GM12878 (cell line): ENCODE data around the gene TBPL2. TPM values are rescaled to one million over a fixed set of nuclear protein-coding genes. Genes with fewer than 3 reads are reported as not detected.

Experiments
- ATAC-seq: fragments of 200-7000 bp; cut with Tn5 transposase; 3 replicates; pipeline ENCODE4 v1.9.1; 2020; ENCODE audit warnings: mild to moderate bottlenecking, moderate library complexity
- Bru-seq: library from RNA; stranded (reverse); fragments of 400-500 nt; gene quantifications from one replicate; lab custom pipeline; 2021; lab: Mats Ljungman, UMichigan
- BruChase-seq, 2 experiments: library from RNA; stranded (reverse); fragments of 400-500 nt; gene quantifications; one replicate each; lab custom pipeline; 2021; lab: Mats Ljungman, UMichigan
- BruUV-seq: library from RNA; stranded (reverse); fragments of 400-500 nt; replicated peaks from 2 replicates; lab custom pipeline; 2021; lab: Mats Ljungman, UMichigan
- CTCF ChIA-PET: fragments of 300-600 bp; sonication (Branson Sonifier 250); formaldehyde crosslinking; extraction: SDS; loops from one replicate; lab custom pipeline; 2021; ENCODE audit warnings: inconsistent platforms; lab: Yijun Ruan, JAX
- POLR2A ChIA-PET: fragments of 350-600 bp; formaldehyde crosslinking; extraction: SDS; loops from one replicate; lab custom pipeline; 2021; ENCODE audit warnings: inconsistent platforms; lab: Charles Lee
- RAD21 ChIA-PET: fragments of 300-600 bp; sonication (Branson Sonifier 250); formaldehyde crosslinking; loops from one replicate; lab custom pipeline; 2023; ENCODE audit warnings: antibody characterized with exemption; ENCODE audit not compliant: unreplicated experiment; lab: Charles Lee
- SMC1A ChIA-PET: fragments of 300-600 bp; sonication (Branson Sonifier 250); formaldehyde crosslinking; loops from one replicate; lab custom pipeline; 2023; ENCODE audit not compliant: unreplicated experiment, uncharacterized antibody; lab: Charles Lee
- DNase-seq: peaks from one replicate; pipeline ENCODE4 v3.0.0-alpha.2; 2011; ENCODE audit warnings: low read depth, low spot score
- FAIRE-seq: peaks from 3 replicates; lab custom pipeline; 2011; peaks lifted over from hg19 to GRCh38; lab: Jason Lieb, UNC
- H2AFZ ChIP-seq: 2 replicates; pipeline ENCODE4 v1.6.0; 2011; ENCODE audit warnings: low read depth, low read length, control low read depth; ENCODE audit not compliant: control insufficient read depth
- H3K27ac ChIP-seq: 2 replicates; pipeline ENCODE4 v1.5.1; 2011; ENCODE audit warnings: control low read depth; ENCODE audit not compliant: control insufficient read depth, insufficient read depth
- H3K27me3 ChIP-seq, 2 experiments: replicated peaks in 1 of 2; 2 replicates each; pipeline versions ENCODE4 v1.6.0 to v1.6.1; 2011; ENCODE audit warnings: low read length in 1 of 2; ENCODE audit not compliant: control insufficient read depth in 2 of 2, insufficient read depth in 2 of 2
- H3K36me3 ChIP-seq, 2 experiments: 2 replicates each; pipeline ENCODE4 v1.5.1; 2011; ENCODE audit warnings: low read length in 1 of 2; ENCODE audit not compliant: control insufficient read depth in 2 of 2, insufficient read depth in 2 of 2
- H3K4me1 ChIP-seq: 2 replicates; pipeline ENCODE4 v1.6.1; 2011; ENCODE audit warnings: mild to moderate bottlenecking, low read length, moderate library complexity, mixed read lengths; ENCODE audit not compliant: control insufficient read depth, insufficient read depth
- H3K4me2 ChIP-seq: 2 replicates; pipeline ENCODE4 v1.6.0; 2011; ENCODE audit warnings: control low read depth; ENCODE audit not compliant: control insufficient read depth, insufficient read depth
- H3K4me3 ChIP-seq: fragments of 200-600 bp; sonication (generic); 2 replicates; pipeline ENCODE4 v1.5.1; 2016
- H3K79me2 ChIP-seq: 2 replicates; pipeline ENCODE4 v1.6.0; 2011; ENCODE audit warnings: low read length; ENCODE audit not compliant: control insufficient read depth, insufficient read depth
- H3K9ac ChIP-seq: 2 replicates; pipeline ENCODE4 v1.8.0; 2011; ENCODE audit warnings: low read length, control low read depth, mixed read lengths; ENCODE audit not compliant: control insufficient read depth, insufficient read depth
- H3K9me3 ChIP-seq: replicated peaks from 3 replicates; pipeline ENCODE4 v1.5.1; 2011; ENCODE audit warnings: mild to moderate bottlenecking, low read length; ENCODE audit not compliant: control insufficient read depth, insufficient read depth
- H4K20me1 ChIP-seq: 2 replicates; pipeline ENCODE4 v1.6.0; 2011; ENCODE audit not compliant: control insufficient read depth, insufficient read depth
- CTCF ChIP-seq, 3 experiments: IDR thresholded peaks in 2 of 3; conservative IDR thresholded peaks in 1 of 3; 2 replicates each; pipeline ENCODE4 v1.5.1; 2011; ENCODE audit warnings: low read depth in 3 of 3, low read length in 3 of 3, mild to moderate bottlenecking in 3 of 3, control low read depth in 2 of 3, moderate library complexity in 2 of 3, inconsistent platforms in 1 of 3, mixed read lengths in 1 of 3; ENCODE audit not compliant: control insufficient read depth in 2 of 3, insufficient read depth in 1 of 3; ENCODE audit errors: extremely low read depth in 1 of 3
- POLR2AphosphoS5 ChIP-seq: IDR thresholded peaks from 2 replicates; pipeline ENCODE4 v1.6.1; 2011; ENCODE audit warnings: mild to moderate bottlenecking, low read length, inconsistent platforms
- WGBS: methylation state at CpG from one replicate; pipeline ENCODE4 v1.1.6; 2016; ENCODE audit warnings: low lambda C conversion rate; ENCODE audit not compliant: insufficient replicate concordance, insufficient coverage; ENCODE audit errors: missing lambda C conversion rate; 5-methylcytosine and 5-hydroxymethylcytosine counted together
- in situ Hi-C: fragments of 300-500 bp; cut with MboI; formaldehyde crosslinking; loops from 9 replicates; pipeline ENCODE4 v1.14.3; 2018; ENCODE audit warnings: mixed read lengths
- intact Hi-C: fragments of 100-400 bp; cut with micrococcal nuclease; formaldehyde crosslinking; loops from one replicate; pipeline ENCODE4 v1.14.2; 2022; ENCODE audit not compliant: unreplicated experiment
- long read RNA-seq, 2 experiments: library from polyadenylated mRNA; unstranded; transcript quantifications; one replicate each; pipeline ENCODE4 v2.0.0, GENCODE V29; 2019 to 2020
- polyA minus RNA-seq, 3 experiments: library from RNA; depleted of rRNA, polyadenylated mRNA; stranded (reverse); fragments of >200 nt; gene quantifications; 2 replicates each; pipeline ENCODE4 v1.2.3, GENCODE V29; 2011
- polyA plus RNA-seq, 11 experiments: library from polyadenylated mRNA; depleted of rRNA in 4 of 11; unstranded in 6 of 11; stranded (reverse) in 5 of 11; fragments of >200 nt; fragmentation: Nextera tagmentation in 4 of 11; fragmentation: Illumina TruSeq in 1 of 11; extraction: Ambion mirVana in 4 of 11; extraction: Trizol in 1 of 11; gene quantifications; 1 replicate in 1 of 11; 2 replicates in 10 of 11; pipeline versions ENCODE4 v1.2.1 to v1.2.3, GENCODE V29; 2011 to 2016; ENCODE audit warnings: inconsistent platforms in 2 of 11, missing spikeins in 2 of 11, low read depth in 1 of 11
- total RNA-seq, 4 experiments: library from RNA; depleted of rRNA in 3 of 4; stranded (reverse); fragments of >200 nt in 3 of 4; fragmentation: Illumina TruSeq in 1 of 4; extraction: Trizol in 1 of 4; gene quantifications; 2 replicates each; pipeline versions ENCODE4 v1.2.1 to v1.2.3, GENCODE V29; 2013 to 2021

The TBPL2 gene
- not detected in 2 replicates for total RNA-seq (2013; cell fraction: nucleolus; rRNA removed)
- total RNA-seq (2014; rRNA removed) (not detected in 2 replicates), total RNA-seq (2014; rRNA removed; fragmentation: Illumina TruSeq; extraction: Trizol) (not detected in 2 replicates), total RNA-seq (2021) (0.41 TPM in 1 of 2 replicates, not detected in the other), polyA plus RNA-seq (2011; rRNA removed) (not detected in 2 replicates), polyA plus RNA-seq (2014; fragmentation: Illumina TruSeq; extraction: Trizol) (not detected in 2 replicates), polyA plus RNA-seq (2014; fragmentation: Nextera tagmentation; extraction: Ambion mirVana) (not detected), polyA plus RNA-seq (2014; rRNA removed) (not detected in 2 replicates), polyA plus RNA-seq (2016; fragmentation: Nextera tagmentation; extraction: Ambion mirVana) (not detected), polyA minus RNA-seq (2011; rRNA and poly(A)+ RNA removed) (not detected in 2 replicates), Bru-seq, nascent RNA (percentile 6 among the genes with signal in this experiment), BruChase-seq, experiment 1, labeled RNA remaining after a 6-hour chase (percentile 10 among the genes with signal in this experiment), BruChase-seq, experiment 2, labeled RNA remaining after a 2-hour chase (percentile 10 among the genes with signal in this experiment)
- polyA plus RNA-seq (2011; ENCODE audit: low read depth): not detected
- not detected in 2 replicates for polyA plus RNA-seq (2011; cell fraction: cytosol; rRNA removed)
- polyA plus RNA-seq (2011; cell fraction: nucleus; rRNA removed): not detected in 2 replicates
- not detected in 2 replicates for polyA plus RNA-seq (2012)
- not detected in 2 replicates for polyA minus RNA-seq (2011; cell fraction: cytosol; rRNA and poly(A)+ RNA removed)
- not detected in 2 replicates for polyA minus RNA-seq (2011; cell fraction: nucleus; rRNA and poly(A)+ RNA removed)
- long read RNA-seq, experiment 1: 0 reads
- long read RNA-seq, experiment 2: 0 reads

GRCh38 chr14:55440385-55440784 lies at the start of gene TBPL2:
Gene TBPL2, minus strand, starts transcription at chr14:55440616. Its CDS starts 167 bp downstream, at chr14:55440449.
- ChIA-PET CTCF (interaction anchor here (1.0 to 1.6 kb wide), 2 partner anchors 9 to 1034 kb away, joined by 5 to 8 read pairs; no protein-coding TSS in a partner anchor), POLR2A (no interaction called here), RAD21 (interaction anchor here (1.5 kb wide), 2 partner anchors 10 to 12 kb away, joined by 3 to 4 read pairs; no protein-coding TSS in a partner anchor), SMC1A (no interaction called here)
- H3K9ac ChIP-seq: no peak within 1 kb of the TSS
- no peaks in the 10 kb centered on the region for H4K20me1 ChIP-seq
- H3K36me3 ChIP-seq: no peaks in the 10 kb centered on the region
- BruUV-seq: no TSS peak
- FAIRE-seq: no peak
- no peak within 1 kb of the TSS for H3K4me3 ChIP-seq
- WGBS: 65% methylated on average over 29 of the region's 29 CpGs
- H3K4me1 ChIP-seq: no peaks in the 10 kb centered on the region
- no peak for DNase-seq
- H2AFZ ChIP-seq: no peak within 1 kb of the TSS
- no peaks in the 10 kb centered on the region for H3K9me3 ChIP-seq
- no peak within 1 kb of the TSS for H3K4me2 ChIP-seq
- intact Hi-C loops: loop anchor here (10.0 kb wide), 1 partner anchor 224 kb away; no protein-coding TSS in a partner anchor
- no peak within 1 kb of the TSS for H3K27ac ChIP-seq
- H3K79me2 ChIP-seq: no peaks in the 10 kb centered on the region
- TF ChIP-seq CTCF (IDR thresholded peaks at IDR 0.05 in 2 of 3, conservative IDR thresholded peaks at IDR 0.05 in 1 of 3; ENCODE audit: control insufficient read depth in 2 of 3, extremely low read depth in 1 of 3, insufficient read depth in 1 of 3, low read depth in 3 of 3, low read length in 3 of 3) (peak in 1 of 3 experiments; percentile 12; a peak in 1 of 6 replicates), POLR2AphosphoS5 (no peak)
- H3K27me3 ChIP-seq: no peaks in the 10 kb centered on the region
- peak; percentile 24; the same call in 1 of the 3 replicates for ATAC-seq
- in situ Hi-C loops: no loop called here
